ENCODE measurements around the gene C18orf32. TPM values are rescaled to one million over a fixed set of nuclear protein-coding genes. Genes with fewer than 3 reads are reported as not detected.

The C18orf32 gene
- total and polyA plus RNA-seq, 2 of the 8 experiments (the other 6 are each of a cell fraction or from before 2014, with no cell fraction given): 17.3 to 20.1 TPM

DNA sequence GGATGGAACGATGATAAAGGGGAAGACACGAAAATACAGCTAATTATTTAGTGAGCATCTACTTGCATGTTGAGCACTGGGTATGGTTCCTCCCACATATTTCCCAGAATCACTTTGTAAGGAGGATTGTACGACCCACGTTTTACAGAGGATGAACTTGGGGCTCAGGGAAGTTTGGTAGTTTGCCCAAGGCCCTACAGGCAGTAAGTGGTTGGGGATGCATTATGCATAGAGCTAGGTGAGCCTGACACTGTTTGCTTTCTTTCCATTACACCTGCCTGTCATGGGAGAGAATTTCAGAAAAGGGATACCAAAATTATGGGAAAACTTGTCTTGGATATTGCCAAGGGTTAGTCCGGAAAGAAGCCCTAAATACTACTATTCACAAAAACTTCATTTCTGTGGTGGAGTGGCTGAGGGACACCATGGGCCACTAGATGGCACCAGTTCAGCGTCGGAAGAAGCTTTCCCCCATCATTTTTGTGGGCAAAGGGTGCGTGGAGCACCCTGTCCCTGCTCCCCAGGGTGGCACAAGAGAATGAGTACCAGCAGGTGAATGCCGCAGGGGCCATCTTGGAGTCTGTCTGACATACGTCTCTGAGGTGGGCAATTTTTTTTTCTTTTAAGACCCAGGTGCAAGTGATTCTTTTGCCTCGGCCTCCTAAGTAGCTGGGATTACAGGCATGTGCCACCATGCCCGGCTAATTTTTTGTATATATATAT, 23.5 kb upstream of the C18orf32 start (continued):
- TF ChIP-seq, protein P1, sequence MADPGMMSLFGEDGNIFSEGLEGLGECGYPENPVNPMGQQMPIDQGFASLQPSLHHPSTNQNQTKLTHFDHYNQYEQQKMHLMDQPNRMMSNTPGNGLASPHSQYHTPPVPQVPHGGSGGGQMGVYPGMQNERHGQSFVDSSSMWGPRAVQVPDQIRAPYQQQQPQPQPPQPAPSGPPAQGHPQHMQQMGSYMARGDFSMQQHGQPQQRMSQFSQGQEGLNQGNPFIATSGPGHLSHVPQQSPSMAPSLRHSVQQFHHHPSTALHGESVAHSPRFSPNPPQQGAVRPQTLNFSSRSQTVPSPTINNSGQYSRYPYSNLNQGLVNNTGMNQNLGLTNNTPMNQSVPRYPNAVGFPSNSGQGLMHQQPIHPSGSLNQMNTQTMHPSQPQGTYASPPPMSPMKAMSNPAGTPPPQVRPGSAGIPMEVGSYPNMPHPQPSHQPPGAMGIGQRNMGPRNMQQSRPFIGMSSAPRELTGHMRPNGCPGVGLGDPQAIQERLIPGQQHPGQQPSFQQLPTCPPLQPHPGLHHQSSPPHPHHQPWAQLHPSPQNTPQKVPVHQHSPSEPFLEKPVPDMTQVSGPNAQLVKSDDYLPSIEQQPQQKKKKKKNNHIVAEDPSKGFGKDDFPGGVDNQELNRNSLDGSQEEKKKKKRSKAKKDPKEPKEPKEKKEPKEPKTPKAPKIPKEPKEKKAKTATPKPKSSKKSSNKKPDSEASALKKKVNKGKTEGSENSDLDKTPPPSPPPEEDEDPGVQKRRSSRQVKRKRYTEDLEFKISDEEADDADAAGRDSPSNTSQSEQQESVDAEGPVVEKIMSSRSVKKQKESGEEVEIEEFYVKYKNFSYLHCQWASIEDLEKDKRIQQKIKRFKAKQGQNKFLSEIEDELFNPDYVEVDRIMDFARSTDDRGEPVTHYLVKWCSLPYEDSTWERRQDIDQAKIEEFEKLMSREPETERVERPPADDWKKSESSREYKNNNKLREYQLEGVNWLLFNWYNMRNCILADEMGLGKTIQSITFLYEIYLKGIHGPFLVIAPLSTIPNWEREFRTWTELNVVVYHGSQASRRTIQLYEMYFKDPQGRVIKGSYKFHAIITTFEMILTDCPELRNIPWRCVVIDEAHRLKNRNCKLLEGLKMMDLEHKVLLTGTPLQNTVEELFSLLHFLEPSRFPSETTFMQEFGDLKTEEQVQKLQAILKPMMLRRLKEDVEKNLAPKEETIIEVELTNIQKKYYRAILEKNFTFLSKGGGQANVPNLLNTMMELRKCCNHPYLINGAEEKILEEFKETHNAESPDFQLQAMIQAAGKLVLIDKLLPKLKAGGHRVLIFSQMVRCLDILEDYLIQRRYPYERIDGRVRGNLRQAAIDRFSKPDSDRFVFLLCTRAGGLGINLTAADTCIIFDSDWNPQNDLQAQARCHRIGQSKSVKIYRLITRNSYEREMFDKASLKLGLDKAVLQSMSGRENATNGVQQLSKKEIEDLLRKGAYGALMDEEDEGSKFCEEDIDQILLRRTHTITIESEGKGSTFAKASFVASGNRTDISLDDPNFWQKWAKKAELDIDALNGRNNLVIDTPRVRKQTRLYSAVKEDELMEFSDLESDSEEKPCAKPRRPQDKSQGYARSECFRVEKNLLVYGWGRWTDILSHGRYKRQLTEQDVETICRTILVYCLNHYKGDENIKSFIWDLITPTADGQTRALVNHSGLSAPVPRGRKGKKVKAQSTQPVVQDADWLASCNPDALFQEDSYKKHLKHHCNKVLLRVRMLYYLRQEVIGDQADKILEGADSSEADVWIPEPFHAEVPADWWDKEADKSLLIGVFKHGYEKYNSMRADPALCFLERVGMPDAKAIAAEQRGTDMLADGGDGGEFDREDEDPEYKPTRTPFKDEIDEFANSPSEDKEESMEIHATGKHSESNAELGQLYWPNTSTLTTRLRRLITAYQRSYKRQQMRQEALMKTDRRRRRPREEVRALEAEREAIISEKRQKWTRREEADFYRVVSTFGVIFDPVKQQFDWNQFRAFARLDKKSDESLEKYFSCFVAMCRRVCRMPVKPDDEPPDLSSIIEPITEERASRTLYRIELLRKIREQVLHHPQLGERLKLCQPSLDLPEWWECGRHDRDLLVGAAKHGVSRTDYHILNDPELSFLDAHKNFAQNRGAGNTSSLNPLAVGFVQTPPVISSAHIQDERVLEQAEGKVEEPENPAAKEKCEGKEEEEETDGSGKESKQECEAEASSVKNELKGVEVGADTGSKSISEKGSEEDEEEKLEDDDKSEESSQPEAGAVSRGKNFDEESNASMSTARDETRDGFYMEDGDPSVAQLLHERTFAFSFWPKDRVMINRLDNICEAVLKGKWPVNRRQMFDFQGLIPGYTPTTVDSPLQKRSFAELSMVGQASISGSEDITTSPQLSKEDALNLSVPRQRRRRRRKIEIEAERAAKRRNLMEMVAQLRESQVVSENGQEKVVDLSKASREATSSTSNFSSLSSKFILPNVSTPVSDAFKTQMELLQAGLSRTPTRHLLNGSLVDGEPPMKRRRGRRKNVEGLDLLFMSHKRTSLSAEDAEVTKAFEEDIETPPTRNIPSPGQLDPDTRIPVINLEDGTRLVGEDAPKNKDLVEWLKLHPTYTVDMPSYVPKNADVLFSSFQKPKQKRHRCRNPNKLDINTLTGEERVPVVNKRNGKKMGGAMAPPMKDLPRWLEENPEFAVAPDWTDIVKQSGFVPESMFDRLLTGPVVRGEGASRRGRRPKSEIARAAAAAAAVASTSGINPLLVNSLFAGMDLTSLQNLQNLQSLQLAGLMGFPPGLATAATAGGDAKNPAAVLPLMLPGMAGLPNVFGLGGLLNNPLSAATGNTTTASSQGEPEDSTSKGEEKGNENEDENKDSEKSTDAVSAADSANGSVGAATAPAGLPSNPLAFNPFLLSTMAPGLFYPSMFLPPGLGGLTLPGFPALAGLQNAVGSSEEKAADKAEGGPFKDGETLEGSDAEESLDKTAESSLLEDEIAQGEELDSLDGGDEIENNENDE (IDR thresholded peaks at IDR 0.05; ENCODE audit: insufficient replicate concordance, low read length): no peak
- TF ChIP-seq, protein P2, sequence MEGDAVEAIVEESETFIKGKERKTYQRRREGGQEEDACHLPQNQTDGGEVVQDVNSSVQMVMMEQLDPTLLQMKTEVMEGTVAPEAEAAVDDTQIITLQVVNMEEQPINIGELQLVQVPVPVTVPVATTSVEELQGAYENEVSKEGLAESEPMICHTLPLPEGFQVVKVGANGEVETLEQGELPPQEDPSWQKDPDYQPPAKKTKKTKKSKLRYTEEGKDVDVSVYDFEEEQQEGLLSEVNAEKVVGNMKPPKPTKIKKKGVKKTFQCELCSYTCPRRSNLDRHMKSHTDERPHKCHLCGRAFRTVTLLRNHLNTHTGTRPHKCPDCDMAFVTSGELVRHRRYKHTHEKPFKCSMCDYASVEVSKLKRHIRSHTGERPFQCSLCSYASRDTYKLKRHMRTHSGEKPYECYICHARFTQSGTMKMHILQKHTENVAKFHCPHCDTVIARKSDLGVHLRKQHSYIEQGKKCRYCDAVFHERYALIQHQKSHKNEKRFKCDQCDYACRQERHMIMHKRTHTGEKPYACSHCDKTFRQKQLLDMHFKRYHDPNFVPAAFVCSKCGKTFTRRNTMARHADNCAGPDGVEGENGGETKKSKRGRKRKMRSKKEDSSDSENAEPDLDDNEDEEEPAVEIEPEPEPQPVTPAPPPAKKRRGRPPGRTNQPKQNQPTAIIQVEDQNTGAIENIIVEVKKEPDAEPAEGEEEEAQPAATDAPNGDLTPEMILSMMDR (IDR thresholded peaks at IDR 0.05; ENCODE audit: control extremely low read depth in 1 of 3, insufficient read depth in 1 of 3, low read depth in 1 of 3, low read length in 3 of 3): peak; percentile 79 to 91 (median 79)
- TF ChIP-seq RAD21 (IDR thresholded peaks at IDR 0.05 in 1 of 2, conservative IDR thresholded peaks at IDR 0.05 in 1 of 2; ENCODE audit: low read depth in 2 of 2, low read length in 2 of 2) (peak; percentile 95 to 97), POLR2AphosphoS5 (IDR thresholded peaks at IDR 0.05; ENCODE audit: low read depth, low read length) (no peak), EZH2 (IDR thresholded peaks at IDR 0.05; ENCODE audit: low read depth, low read length, severe bottlenecking) (no peak), YY1 (IDR thresholded peaks at IDR 0.05; ENCODE audit: low read depth, low read length) (peak; percentile 68), FOSL1 (IDR thresholded peaks at IDR 0.05; ENCODE audit: insufficient read depth, low read depth, low read length) (no peak)
